ENCODE data around the gene TCEANC.

Gene TCEANC

GRCh38 chrX:13692771-13693231 is 39.9 kb downstream of the TCEANC start:
- DNase-seq (ENCODE audit: low spot score) = no peak

GRCh38 chrX:13693341-13693961 is 40.5 kb downstream of the TCEANC start:
- peak; percentile 37 for DNase-seq (ENCODE audit: low spot score)

- DNase-seq (ENCODE audit: low spot score) = no peak
These were observed 41.4 kb downstream of the TCEANC start for GRCh38 chrX:13694359-13694758.

GRCh38 chrX:13694983-13695382 is 42.0 kb downstream of the TCEANC start:
- DNase-seq (ENCODE audit: low spot score) = no peak

GRCh38 chrX:13695601-13696115 is 42.7 kb downstream of the TCEANC start:
- DNase-seq (ENCODE audit: low spot score) = no peak

- no peak for DNase-seq (ENCODE audit: low spot score)
These were observed 44.5 kb downstream of the TCEANC start for GRCh38 chrX:13697455-13697854.

- DNase-seq (ENCODE audit: low spot score) = no peak
These were observed 45.0 kb downstream of the TCEANC start for GRCh38 chrX:13697976-13698375.

- no peak for DNase-seq (ENCODE audit: low spot score)
These were observed 45.5 kb downstream of the TCEANC start for GRCh38 chrX:13698432-13698831.

GRCh38 chrX:13699183-13699826 is 46.4 kb downstream of the TCEANC start:
- no peak for DNase-seq (ENCODE audit: low spot score)

- DNase-seq (ENCODE audit: low spot score) = no peak
These were observed 47.4 kb downstream of the TCEANC start for GRCh38 chrX:13700380-13700779.

GRCh38 chrX:13702111-13702789 is 49.3 kb downstream of the TCEANC start:
- no peak for DNase-seq (ENCODE audit: low spot score)

GRCh38 chrX:13703135-13703534 is 50.2 kb downstream of the TCEANC start:
- DNase-seq (ENCODE audit: low spot score) = no peak

GRCh38 chrX:13703589-13703988 is 50.6 kb downstream of the TCEANC start:
- no peak for DNase-seq (ENCODE audit: low spot score)

- DNase-seq (ENCODE audit: low spot score) = no peak
These were observed 58.2 kb downstream of the TCEANC start for GRCh38 chrX:13711141-13711540.
